NT2/D1 (cell line): ENCODE results near the gene BMERB1.

ENCODE experiments used
- SUZ12 ChIP-seq: IDR thresholded peaks from 2 replicates; pipeline ENCODE4 v1.6.1; 2011; ENCODE audit not compliant: insufficient read length, insufficient read depth; ENCODE audit errors: extremely low read depth
- YY1 ChIP-seq: IDR thresholded peaks from 2 replicates; pipeline ENCODE4 v1.6.1; 2011; ENCODE audit not compliant: insufficient read length, insufficient read depth
- ZNF274 ChIP-seq: IDR thresholded peaks from 2 replicates; pipeline ENCODE4 v1.6.1; 2011; ENCODE audit warnings: mild to moderate bottlenecking, low read depth, low read length

GRCh38 chr16:15434079-15434424 lies 336 bp upstream of the BMERB1 start:
- TF ChIP-seq ZNF274 (no peak), YY1 (no peak), SUZ12 (no peak)
